ENCODE results near the gene CCDC91. TPM values are rescaled to one million over a fixed set of nuclear protein-coding genes. Genes with fewer than 3 reads are reported as not detected.

CCDC91 gene
- total and polyA plus RNA-seq, 2 donors from 2014 or later: 17.5 to 35.7 TPM

DNA sequence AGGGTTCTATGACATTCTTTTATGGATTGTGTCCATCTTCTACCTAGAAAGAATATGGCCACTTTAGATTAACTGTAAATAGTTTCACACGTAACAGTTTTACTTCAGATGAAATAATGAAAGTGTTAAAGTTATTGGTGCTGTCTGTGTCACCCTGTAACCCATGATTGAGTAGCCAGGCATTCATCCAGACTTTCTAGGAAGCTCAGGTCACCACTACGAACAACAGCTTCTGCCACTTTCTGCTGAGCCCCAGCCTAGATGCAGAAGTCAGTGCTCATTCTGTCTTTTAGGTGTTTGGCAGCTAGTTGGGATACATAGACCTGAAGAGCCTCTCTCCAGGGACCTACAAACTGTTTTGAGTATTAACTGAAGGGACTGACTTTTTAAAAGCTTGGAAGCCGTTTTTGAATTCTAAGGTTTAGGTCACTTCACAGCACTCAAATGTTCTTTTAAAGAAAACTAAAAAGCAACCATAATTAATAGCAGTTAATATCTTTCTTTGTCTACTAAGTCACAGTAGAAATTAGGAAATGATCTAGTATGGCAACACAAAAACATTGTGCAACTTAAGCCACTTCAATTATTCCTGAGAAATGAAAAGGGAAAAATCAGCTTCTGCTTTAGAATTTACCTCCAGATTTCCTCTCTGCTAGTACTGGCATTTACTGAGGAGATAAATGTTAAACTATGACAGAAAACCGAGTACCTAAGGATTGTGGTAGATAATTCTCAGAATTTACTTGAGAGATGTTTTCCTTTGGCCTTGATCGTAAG lies 266.9 kb downstream of the CCDC91 start:
- no peak for TF ChIP-seq CTCF (IDR thresholded peaks at IDR 0.05; ENCODE audit: borderline replicate concordance, extremely low read depth, insufficient read depth)
- Histone ChIP-seq H3K9me3 (ENCODE audit: control insufficient read depth in 2 of 3, insufficient read depth in 1 of 3, low read length in 3 of 3) (no peaks in the 10 kb centered on the region), H3K27me3 (ENCODE audit: control insufficient read depth, insufficient read depth, low read length) (no peaks in the 10 kb centered on the region), H3K9ac (ENCODE audit: low read length in 3 of 3) (no peak overlapping the region), H3K4me3 (ENCODE audit: low read length in 3 of 3) (no peak overlapping the region), H3K4me1 (ENCODE audit: control insufficient read depth in 2 of 3, insufficient read depth in 2 of 3, low read depth in 1 of 3, low read length in 3 of 3) (no peaks in the 10 kb centered on the region), H3K27ac (ENCODE audit: low read depth in 2 of 2, low read length in 2 of 2) (no peak overlapping the region), H3K36me3 (ENCODE audit: control insufficient read depth in 2 of 3, insufficient read depth in 3 of 3, low read length in 3 of 3) (no peaks in the 10 kb centered on the region)
- intact Hi-C loops (cut with DNase I): no loop called here
- DNase-seq: peak in 1 of 5 donors; percentile 15
- no peak for FAIRE-seq

DNA sequence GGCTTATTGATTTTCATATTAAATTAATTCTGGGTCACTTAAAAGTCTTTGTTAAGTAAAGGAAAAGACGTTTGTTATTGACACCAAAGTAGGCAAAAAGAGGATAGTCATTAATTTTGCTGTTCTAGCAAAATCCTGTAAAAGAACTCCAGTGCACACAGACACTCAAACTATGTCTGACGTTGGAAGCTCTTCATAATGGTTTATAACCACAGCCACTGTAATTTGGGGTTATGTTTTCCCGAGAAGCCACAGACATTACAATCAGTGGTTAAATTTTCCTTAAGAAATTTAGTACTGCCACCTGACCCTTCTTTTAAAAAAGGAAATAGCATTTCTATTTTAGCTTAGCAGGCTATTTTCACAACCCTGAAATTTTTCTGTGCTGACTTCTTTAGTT lies 267.5 kb downstream of the CCDC91 start:
- intact Hi-C loops (cut with DNase I): no loop called here
- DNase-seq: peak in 1 of 5 donors; percentile 40
- Histone ChIP-seq H3K9ac (ENCODE audit: low read length in 3 of 3) (no peak overlapping the region), H3K27me3 (ENCODE audit: control insufficient read depth, insufficient read depth, low read length) (no peaks in the 10 kb centered on the region), H3K4me1 (ENCODE audit: control insufficient read depth in 2 of 3, insufficient read depth in 2 of 3, low read depth in 1 of 3, low read length in 3 of 3) (no peaks in the 10 kb centered on the region), H3K9me3 (ENCODE audit: control insufficient read depth in 2 of 3, insufficient read depth in 1 of 3, low read length in 3 of 3) (no peaks in the 10 kb centered on the region), H3K27ac (ENCODE audit: low read depth in 2 of 2, low read length in 2 of 2) (no peak overlapping the region), H3K36me3 (ENCODE audit: control insufficient read depth in 2 of 3, insufficient read depth in 3 of 3, low read length in 3 of 3) (no peaks in the 10 kb centered on the region), H3K4me3 (ENCODE audit: low read length in 3 of 3) (no peak overlapping the region)
- FAIRE-seq: no peak
- TF ChIP-seq CTCF (IDR thresholded peaks at IDR 0.05; ENCODE audit: borderline replicate concordance, extremely low read depth, insufficient read depth): no peak

- intact Hi-C loops (cut with DNase I): no loop called here
- Histone ChIP-seq H3K9me3 (ENCODE audit: control insufficient read depth in 2 of 3, insufficient read depth in 1 of 3, low read length in 3 of 3) (no peaks in the 10 kb centered on the region), H3K36me3 (ENCODE audit: control insufficient read depth in 2 of 3, insufficient read depth in 3 of 3, low read length in 3 of 3) (no peaks in the 10 kb centered on the region), H3K27ac (ENCODE audit: low read depth in 2 of 2, low read length in 2 of 2) (no peak overlapping the region), H3K4me1 (ENCODE audit: control insufficient read depth in 2 of 3, insufficient read depth in 2 of 3, low read depth in 1 of 3, low read length in 3 of 3) (no peaks in the 10 kb centered on the region), H3K27me3 (ENCODE audit: control insufficient read depth, insufficient read depth, low read length) (no peaks in the 10 kb centered on the region), H3K9ac (ENCODE audit: low read length in 3 of 3) (no peak overlapping the region), H3K4me3 (ENCODE audit: low read length in 3 of 3) (no peak overlapping the region)
- no peak for TF ChIP-seq CTCF (IDR thresholded peaks at IDR 0.05; ENCODE audit: borderline replicate concordance, extremely low read depth, insufficient read depth)
- no peak for FAIRE-seq
- DNase-seq: no peak
Measured at GRCh38 chr12:28459481-28459880, 269.2 kb downstream of the CCDC91 start.

Data from kidney (tissue), 14 donors.